NCI-H2171 (cell line): ENCODE measurements around the gene RGS3.
"Not testable (repeated sequence)": the region's sequence is repeated elsewhere in the genome, so short reads cannot be mapped to it uniquely, and the experiment has no call there.

Experiments
- DNase-seq: peaks from one replicate; lab custom pipeline; 2025; lab: John Stamatoyannopoulos, UW

The RGS3 gene

DNA sequence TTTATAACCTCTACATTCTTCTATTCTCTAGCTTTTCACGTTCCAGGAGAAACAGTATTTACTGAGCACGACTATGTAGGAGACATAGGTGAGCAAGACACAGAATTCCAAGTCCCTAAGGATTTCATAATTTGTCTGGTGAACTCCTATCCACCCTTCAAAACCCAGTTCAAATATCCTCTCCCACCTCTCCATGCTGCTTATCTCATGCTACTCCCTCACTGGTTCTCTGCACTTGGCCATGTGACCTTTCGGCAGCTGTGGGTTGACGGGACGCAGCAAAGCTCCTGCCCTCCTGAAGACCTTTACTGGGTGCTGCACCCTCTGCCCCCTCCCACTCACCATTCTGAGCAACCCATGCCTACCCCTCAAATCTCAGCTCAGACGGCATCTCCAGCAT, 173.2 kb downstream of the RGS3 start:
- DNase-seq, result no peak

DNA sequence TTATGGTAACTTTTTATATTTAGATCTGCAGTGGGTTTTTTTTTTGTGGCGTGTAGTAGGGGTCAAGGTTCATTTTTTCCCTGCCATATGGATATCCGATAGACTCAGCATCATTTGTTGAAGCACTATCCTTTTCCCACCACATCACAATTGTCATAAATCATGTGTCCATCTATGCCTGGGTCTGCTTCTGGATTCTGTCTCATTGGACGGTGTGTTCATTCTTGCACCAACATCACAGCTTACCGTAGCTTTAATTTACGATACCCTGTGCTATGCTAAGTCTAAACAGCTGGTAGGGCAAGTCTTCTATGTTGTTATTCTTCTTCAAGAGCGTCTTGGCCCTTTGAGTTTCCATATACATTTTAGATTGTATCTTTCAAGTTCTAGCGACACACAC, 175.0 kb downstream of the RGS3 start:
- no peak for DNase-seq

DNA sequence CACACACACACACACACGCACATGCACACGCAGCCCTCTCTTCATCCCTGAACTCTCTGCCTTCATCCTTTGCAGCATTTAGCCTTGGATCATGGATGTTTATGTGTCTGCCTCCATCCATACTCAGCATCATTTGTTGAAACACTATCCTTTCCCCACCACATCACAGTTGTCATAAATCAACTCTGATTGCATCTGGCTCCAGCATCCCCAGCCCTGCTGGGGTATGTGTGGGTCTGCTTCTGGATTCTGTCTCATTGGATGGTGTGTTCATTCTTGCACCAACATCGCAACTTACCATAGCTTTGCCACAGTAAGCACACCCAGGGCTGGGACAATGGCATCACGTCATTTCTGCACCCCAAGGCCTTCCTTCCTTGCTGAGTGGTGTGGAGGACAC, 175.4 kb downstream of the RGS3 start:
- DNase-seq, result no peak

DNA sequence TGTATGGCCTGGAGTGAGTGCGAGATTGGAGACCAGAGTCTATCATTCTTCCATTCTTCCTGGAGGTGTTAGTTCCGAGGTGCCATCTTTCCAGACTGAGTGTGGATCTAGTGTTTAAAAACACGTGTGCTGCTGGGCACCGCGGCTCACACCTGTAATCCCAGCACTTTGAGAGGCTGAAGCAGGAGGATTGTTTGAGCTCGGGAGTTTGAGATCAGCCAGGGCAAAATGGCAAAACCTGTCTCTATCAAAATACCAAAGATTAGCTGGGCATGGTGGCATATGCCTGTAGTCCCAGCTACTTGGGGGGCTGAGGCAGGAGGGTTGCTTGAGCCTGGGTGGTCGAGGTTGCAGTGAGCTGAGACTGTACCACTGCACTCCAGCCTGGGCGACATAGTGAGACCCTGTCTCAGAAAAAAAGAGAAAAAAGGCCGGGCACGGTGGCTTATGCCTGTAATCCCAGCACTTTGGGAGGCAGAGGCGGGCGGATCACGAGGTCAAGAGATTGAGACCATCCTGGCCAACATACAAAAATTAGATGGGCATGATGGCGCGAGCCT, 176.0 kb downstream of the RGS3 start:
- not testable (repeated sequence) for DNase-seq

DNA sequence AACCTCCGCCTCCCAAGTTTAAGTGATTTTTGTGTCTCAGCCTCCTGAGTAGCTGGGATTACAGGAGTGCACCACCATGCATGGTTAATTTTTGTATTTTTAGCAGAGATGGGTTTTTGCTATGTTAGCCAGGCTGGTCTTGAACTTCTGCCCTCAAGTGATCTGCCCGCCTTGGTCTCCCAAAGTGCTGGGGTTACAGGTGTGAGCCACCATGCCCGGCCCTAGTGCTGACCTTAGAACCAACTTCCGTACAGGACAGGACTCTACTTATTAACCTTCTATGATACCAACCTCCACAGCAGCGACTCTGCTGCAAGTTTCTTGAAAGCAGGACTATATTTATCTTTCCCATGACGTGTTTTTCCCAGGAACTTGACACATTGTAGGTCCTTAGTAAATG, 176.9 kb downstream of the RGS3 start:
- DNase-seq, result no peak

DNA sequence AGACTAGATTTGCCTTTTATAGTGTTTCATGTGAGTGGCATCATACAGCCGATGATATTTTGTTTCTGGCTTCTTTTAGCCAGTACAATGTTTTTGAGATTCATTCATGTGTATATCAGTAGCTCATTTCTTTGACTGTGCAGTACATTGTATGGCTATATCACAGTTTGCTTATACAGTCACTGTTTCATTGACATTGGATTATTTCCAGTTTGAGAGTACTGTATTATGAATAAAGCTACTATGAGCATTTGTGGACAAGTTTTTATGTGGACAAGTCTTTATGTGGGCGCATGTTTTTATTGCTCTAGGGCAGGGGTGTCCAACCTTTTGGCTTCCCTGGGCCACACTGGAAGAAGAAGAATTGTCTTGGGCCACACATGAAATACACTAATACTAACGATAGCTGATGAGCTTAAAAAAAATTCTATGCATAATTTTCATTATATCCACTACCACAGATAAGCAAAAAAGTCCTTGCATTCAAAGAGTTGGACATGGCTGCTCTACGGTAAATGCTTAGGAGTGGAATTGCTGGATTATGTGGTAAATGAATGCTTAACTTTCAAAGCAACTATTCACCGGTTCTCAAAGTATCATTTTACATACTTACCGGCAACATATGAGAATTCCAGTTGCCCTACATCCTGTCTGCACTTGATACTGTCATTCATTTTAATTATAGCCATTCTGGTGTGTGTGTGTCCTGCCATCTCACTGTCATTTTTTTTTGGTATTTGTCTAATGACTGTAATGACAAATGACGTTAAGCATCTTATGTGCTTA, 177.8 kb downstream of the RGS3 start:
- DNase-seq, result no peak

DNA sequence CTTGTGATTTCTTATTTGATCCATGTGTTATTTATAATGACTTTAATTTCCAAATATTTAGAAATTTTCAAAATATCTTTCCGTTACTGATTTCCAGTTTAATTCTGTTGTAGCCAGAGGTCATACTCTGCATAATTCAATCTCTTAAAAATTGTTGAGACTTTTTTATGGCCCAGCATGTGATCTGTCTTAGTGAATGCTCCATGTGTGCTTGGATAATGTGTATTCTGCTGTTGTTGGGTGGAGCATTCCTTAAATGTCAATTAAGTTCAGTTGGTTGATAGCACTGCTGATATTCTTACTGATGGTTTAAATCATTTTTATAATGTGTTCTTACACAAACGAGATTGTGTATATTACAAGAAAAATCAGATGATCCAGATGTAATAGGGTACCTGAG, 180.8 kb downstream of the RGS3 start:
- no peak for DNase-seq

DNA sequence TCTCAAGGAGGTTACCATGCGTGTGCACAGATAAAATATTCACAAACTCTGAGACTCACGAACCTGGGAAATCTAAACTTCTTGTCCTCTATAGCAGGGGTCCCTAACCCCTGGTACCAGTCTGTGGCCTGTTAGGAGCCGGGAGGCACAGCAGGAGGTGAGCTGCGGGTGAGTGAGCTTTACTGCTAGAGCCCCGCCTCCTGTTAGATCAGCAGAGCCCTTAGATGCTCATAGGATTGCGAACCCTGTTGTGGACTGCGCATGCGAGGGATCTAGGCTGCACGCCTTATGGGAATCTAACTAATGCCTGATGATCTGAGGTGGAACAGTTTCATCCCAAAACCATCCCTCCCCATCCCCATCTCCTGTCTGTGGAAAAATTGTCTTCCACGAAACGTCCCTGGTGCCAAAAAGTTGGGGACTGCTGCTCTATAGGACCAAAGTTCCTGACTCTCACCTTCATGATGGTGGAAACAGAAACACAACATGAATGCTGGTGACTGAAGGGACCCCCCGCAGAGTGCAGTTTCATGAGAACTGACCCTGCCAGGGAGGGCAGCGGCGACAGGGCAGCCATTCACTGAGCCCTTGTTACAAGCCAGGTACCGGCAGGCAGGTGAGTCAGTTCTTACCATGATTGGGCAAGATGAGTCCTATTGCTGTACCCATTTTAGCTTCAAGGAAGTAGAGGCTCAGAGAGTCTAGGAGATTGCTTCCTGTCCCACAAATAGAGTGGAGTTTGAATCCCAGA, 181.9 kb downstream of the RGS3 start:
- DNase-seq, result no peak

DNA sequence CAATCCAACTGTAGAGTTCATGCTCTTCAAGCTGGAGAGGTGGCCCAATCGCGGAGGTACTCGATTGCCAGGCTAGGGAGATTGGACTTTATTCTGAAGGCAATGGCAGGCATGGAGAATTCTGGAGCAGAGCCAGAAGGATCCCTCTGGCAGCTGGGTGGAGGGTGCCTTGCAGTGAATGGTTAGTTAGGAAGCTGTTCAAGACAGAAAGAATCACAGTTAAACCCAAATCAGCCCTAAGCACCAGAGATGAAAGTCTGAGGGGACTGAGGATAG, 182.4 kb downstream of the RGS3 start:
- no peak for DNase-seq

DNA sequence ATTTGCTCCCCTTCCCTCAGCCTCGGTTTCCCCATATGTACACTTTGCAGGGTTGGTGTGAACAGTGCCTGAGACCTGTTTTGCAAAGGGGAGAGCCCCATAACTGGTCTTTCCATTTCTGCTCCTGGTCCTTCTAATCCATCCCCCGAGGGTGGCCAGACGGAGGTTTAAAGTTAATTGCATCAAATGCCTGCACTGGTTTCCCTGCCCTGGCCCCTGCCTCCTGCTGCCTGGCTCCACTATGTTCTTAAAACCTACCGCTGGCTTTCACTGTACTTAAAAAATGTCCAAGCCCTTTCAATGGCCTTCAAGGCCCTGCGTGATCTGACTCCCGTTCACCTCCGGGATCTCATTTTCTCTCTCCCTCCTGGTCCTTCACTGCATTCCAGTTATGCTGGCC, 183.0 kb downstream of the RGS3 start:
- DNase-seq, result no peak
